B cell (primary cell): ENCODE measurements around the gene ADA. TPM values are rescaled to one million over a fixed set of nuclear protein-coding genes. Genes with fewer than 3 reads are reported as not detected.

Experiments
- ATAC-seq: fragments of 200-7000 bp; cut with Tn5 transposase; one replicate; pipeline ENCODE4 v1.10.0; 2021; ENCODE audit warnings: low read depth, mild to moderate bottlenecking, moderate number of reproducible peaks, moderate library complexity
- CTCF ChIA-PET: fragments of 350-600 bp; sonication (Branson Sonifier 250); formaldehyde crosslinking; loops from one replicate; lab custom pipeline; 2021; ENCODE audit warnings: antibody characterized with exemption, inconsistent platforms; lab: Charles Lee
- POLR2A ChIA-PET: fragments of 350-600 bp; sonication (Branson Sonifier 250); formaldehyde crosslinking; loops from one replicate; lab custom pipeline; 2021; ENCODE audit warnings: antibody characterized with exemption; lab: Charles Lee
- DNase-seq: peaks from one replicate; pipeline ENCODE4 v3.0.0; 2013
- H2AFZ ChIP-seq: 2 replicates; pipeline ENCODE4 v1.6.1; 2012; ENCODE audit warnings: mild to moderate bottlenecking, low read depth, low read length; ENCODE audit not compliant: insufficient read depth, poor library complexity, severe bottlenecking
- H3K27ac ChIP-seq, 2 donors: 1 replicate in 1 of 2; 2 replicates in 1 of 2; pipeline ENCODE4 v1.5.1; 2012 to 2013; ENCODE audit warnings: low read length in 2 of 2, mild to moderate bottlenecking in 2 of 2, moderate library complexity in 1 of 2
- H3K27me3 ChIP-seq, 4 experiments: fragments of 200-600 bp in 1 of 4; sonication (generic) in 1 of 4; replicated peaks in 1 of 4; 1 replicate in 2 of 4; 2 replicates in 2 of 4; pipeline versions ENCODE4 v1.6.1 to v1.7.0; 2013 to 2016; ENCODE audit warnings: low read length in 3 of 4, mild to moderate bottlenecking in 2 of 4, mixed read lengths in 1 of 4, moderate library complexity in 1 of 4; ENCODE audit not compliant: insufficient read depth in 4 of 4, control insufficient read depth in 3 of 4; ENCODE audit errors: control extremely low read depth in 1 of 4
- H3K36me3 ChIP-seq, 2 experiments: replicated peaks in 1 of 2; 1 replicate in 1 of 2; 2 replicates in 1 of 2; pipeline versions ENCODE4 v1.6.1 to v1.7.1; 2013; ENCODE audit warnings: low read length in 1 of 2; ENCODE audit not compliant: insufficient read depth in 2 of 2, control insufficient read depth in 1 of 2; ENCODE audit errors: control extremely low read depth in 1 of 2, extremely low read depth in 1 of 2
- H3K4me1 ChIP-seq, 2 donors: fragments of 200-600 bp in 1 of 2; sonication (generic) in 1 of 2; 1 replicate in 1 of 2; 2 replicates in 1 of 2; pipeline versions ENCODE4 v1.5.1 to v1.6.1; 2013 to 2017; ENCODE audit warnings: low read length in 2 of 2; ENCODE audit not compliant: control insufficient read depth in 2 of 2, insufficient read depth in 2 of 2
- H3K4me2 ChIP-seq: replicated peaks from 2 replicates; pipeline ENCODE3; 2012; ENCODE audit warnings: mild to moderate bottlenecking, low read depth, low read length; ENCODE audit not compliant: poor library complexity, severe bottlenecking
- H3K4me3 ChIP-seq, 5 experiments: fragments of 200-600 bp in 1 of 5; sonication (generic) in 1 of 5; 1 replicate in 3 of 5; 2 replicates in 2 of 5; pipeline versions ENCODE4 v1.5.1 to v1.7.0; 2011 to 2016; ENCODE audit warnings: low read length in 4 of 5, mild to moderate bottlenecking in 4 of 5, low read depth in 2 of 5, control low read depth in 1 of 5, moderate library complexity in 1 of 5; ENCODE audit not compliant: insufficient read depth in 1 of 5; ENCODE audit errors: control extremely low read depth in 1 of 5, extremely low read depth in 1 of 5
- H3K79me2 ChIP-seq: fragments of 200-600 bp; sonication (generic); one replicate; pipeline ENCODE4 v1.6.0; 2016; ENCODE audit warnings: low read length; ENCODE audit not compliant: control insufficient read depth, insufficient read depth
- H3K9ac ChIP-seq: fragments of 200-600 bp; sonication (generic); 2 replicates; pipeline ENCODE4 v1.6.1; 2017; ENCODE audit warnings: mild to moderate bottlenecking, low read length, moderate library complexity
- H3K9me3 ChIP-seq, 3 donors: one replicate each; pipeline versions ENCODE4 v1.6.1 to v1.7.1; 2013; ENCODE audit warnings: low read length in 2 of 3; ENCODE audit not compliant: control insufficient read depth in 2 of 3, insufficient read depth in 1 of 3; ENCODE audit errors: control extremely low read depth in 1 of 3
- H4K20me1 ChIP-seq: 2 replicates; pipeline ENCODE4 v1.6.0; 2012; ENCODE audit warnings: mild to moderate bottlenecking, low read length; ENCODE audit not compliant: insufficient read depth, control insufficient read depth, poor library complexity, severe bottlenecking
- H3K27ac Mint-ChIP-seq: one replicate; pipeline ENCODE4 v1.8.0; 2021; ENCODE audit warnings: mixed read lengths
- H3K27me3 Mint-ChIP-seq: one replicate; pipeline ENCODE4 v1.8.0; 2021; ENCODE audit warnings: mixed read lengths
- H3K4me1 Mint-ChIP-seq: one replicate; pipeline ENCODE4 v1.8.0; 2021; ENCODE audit warnings: mixed read lengths
- H3K4me3 Mint-ChIP-seq: one replicate; pipeline ENCODE4 v1.8.0; 2021; ENCODE audit warnings: mixed read lengths
- H3K9me3 Mint-ChIP-seq: one replicate; pipeline ENCODE4 v1.8.0; 2022; ENCODE audit warnings: mixed read lengths; ENCODE audit not compliant: insufficient read depth
- EZH2 ChIP-seq: IDR thresholded peaks from 2 replicates; pipeline ENCODE4 v1.6.1; 2012; ENCODE audit warnings: borderline replicate concordance, low read depth, mild to moderate bottlenecking, moderate library complexity, low read length; ENCODE audit not compliant: insufficient read depth, poor library complexity, severe bottlenecking
- WGBS: methylation state at CpG from one replicate; pipeline ENCODE4 v1.1.5; 2013; ENCODE audit warnings: missing lambda C conversion rate; ENCODE audit not compliant: insufficient coverage; 5-methylcytosine and 5-hydroxymethylcytosine counted together
- intact Hi-C: fragments of 100-400 bp; cut with micrococcal nuclease; formaldehyde crosslinking; loops from one replicate; pipeline ENCODE4 v1.10.0; 2022
- polyA plus RNA-seq: library from polyadenylated mRNA; depleted of rRNA; stranded (reverse); fragments of >200 nt; gene quantifications from 2 replicates; pipeline ENCODE4 v1.2.3, GENCODE V29; 2012
- total RNA-seq, 2 donors: library from RNA; stranded (reverse); fragments of 120-200 nt in 1 of 2; gene quantifications; 1 replicate in 1 of 2; 2 replicates in 1 of 2; pipeline versions ENCODE4 v1.2.3 to v1.2.4, GENCODE V29; 2013 to 2022
- TF ChIP-seq, protein P1 (sequence below): fragments of 200-600 bp; IDR thresholded peaks from one replicate; pipeline ENCODE4 v1.8.0; 2022; ENCODE audit warnings: antibody characterized with exemption, mild to moderate bottlenecking

The ADA gene
- total and polyA plus RNA-seq, 2 donors (not counting 1 experiment from before 2014, with no cell fraction given), result 10.0 to 34.2 TPM

DNA sequence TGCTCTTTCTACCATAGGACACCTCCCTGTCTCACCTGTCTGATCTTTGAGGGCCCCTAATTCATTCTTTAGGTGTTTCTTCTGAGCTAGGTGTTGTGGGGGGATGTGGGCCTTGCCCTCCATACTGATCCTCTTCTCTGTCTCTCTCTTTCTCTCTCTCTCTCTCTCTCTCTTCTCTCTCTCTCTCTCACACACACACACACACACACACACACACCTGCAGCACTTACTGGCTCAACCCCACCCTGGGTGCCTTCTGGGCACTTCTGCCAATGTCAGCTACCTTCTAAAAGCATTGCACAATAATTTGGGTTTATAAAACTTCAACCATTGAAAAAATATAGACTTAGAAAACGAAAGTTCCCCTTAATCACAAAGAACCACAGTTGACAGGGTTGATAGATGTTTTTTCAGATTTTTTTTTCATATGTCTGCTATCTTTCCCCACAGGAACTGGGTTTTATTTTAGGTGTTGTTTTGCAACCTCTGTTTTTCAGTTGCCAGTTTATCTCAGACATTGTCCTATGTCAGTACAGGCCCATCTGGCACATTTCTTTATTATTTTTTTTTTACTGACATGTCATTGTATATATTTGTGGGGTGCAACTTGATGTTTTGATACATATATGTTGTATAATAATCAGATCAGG lies 41.1 kb downstream of the ADA start:
- DNase-seq, result no peak
- Histone ChIP-seq H3K4me3 (no peak overlapping the region), H3K9me3 (peaks cover 0 to 7% (median 3%) of the 10 kb centered on the region in 3 donors), H3K4me2 (peak overlapping the region; percentile 70), H3K27ac (peak overlapping the region; percentile 67 to 68), H3K4me1 (peaks cover 31 to 40% of the 10 kb centered on the region in 2 donors), H2AFZ (peak overlapping the region; percentile 70), H3K9ac (peak overlapping the region; percentile 32), H3K79me2 (peaks cover 93% of the 10 kb centered on the region), H3K27me3 (no peaks in the 10 kb centered on the region), H3K36me3 (peaks cover 0 to 44% of the 10 kb centered on the region in 2 experiments), H4K20me1 (peaks cover 37% of the 10 kb centered on the region)
- intact Hi-C loops, result loop anchor here (1.0 to 2.0 kb wide), 8 partner anchors 34 to 395 kb away; partner anchors contain the start of genes SERINC3 and TTPAL
- WGBS, result no CpG with 5 or more reads among the region's 1 CpG
- ChIA-PET POLR2A (interaction anchor here (0.6 to 3.4 kb wide), 7 partner anchors 16 to 88 kb away, joined by 3 to 19 read pairs (median 7); partner anchors contain the start of gene PKIG), CTCF (interaction anchor here (0.6 to 15.8 kb wide), 40 partner anchors 8 to 737 kb away, joined by 3 to 772 read pairs (median 4); partner anchors contain the start of genes PKIG, SERINC3 and TTPAL)
- H3K4me1 Mint-ChIP-seq, result peaks cover 60% of the 10 kb centered on the region
- peaks cover 2% of the 10 kb centered on the region for H3K9me3 Mint-ChIP-seq
- ATAC-seq, result peak; percentile 31
- H3K27ac Mint-ChIP-seq, result peak overlapping the region; percentile 96
- TF ChIP-seq, protein P1, sequence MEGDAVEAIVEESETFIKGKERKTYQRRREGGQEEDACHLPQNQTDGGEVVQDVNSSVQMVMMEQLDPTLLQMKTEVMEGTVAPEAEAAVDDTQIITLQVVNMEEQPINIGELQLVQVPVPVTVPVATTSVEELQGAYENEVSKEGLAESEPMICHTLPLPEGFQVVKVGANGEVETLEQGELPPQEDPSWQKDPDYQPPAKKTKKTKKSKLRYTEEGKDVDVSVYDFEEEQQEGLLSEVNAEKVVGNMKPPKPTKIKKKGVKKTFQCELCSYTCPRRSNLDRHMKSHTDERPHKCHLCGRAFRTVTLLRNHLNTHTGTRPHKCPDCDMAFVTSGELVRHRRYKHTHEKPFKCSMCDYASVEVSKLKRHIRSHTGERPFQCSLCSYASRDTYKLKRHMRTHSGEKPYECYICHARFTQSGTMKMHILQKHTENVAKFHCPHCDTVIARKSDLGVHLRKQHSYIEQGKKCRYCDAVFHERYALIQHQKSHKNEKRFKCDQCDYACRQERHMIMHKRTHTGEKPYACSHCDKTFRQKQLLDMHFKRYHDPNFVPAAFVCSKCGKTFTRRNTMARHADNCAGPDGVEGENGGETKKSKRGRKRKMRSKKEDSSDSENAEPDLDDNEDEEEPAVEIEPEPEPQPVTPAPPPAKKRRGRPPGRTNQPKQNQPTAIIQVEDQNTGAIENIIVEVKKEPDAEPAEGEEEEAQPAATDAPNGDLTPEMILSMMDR, result peak; percentile 34
- no peak for TF ChIP-seq EZH2
- H3K27me3 Mint-ChIP-seq, result no peaks in the 10 kb centered on the region
- peak overlapping the region; percentile 84 for H3K4me3 Mint-ChIP-seq
